ENCODE measurements around the gene E2F1. TPM values are rescaled to one million over a fixed set of nuclear protein-coding genes. Genes with fewer than 3 reads are reported as not detected.

The E2F1 gene
- polyA plus RNA-seq, 3 donors from 2014 or later, result 1.5 to 2.5 (median 1.8) TPM

GRCh38 chr20:33669873-33670640 is 16.1 kb downstream of the E2F1 start:
- no peak for DNase-seq

GRCh38 chr20:33669224-33669623 is 17.0 kb downstream of the E2F1 start:
- Mint-ChIP-seq H3K36me3 (no peaks in the 10 kb centered on the region), H3K9me3 (no peaks in the 10 kb centered on the region), H3K27ac (peak overlapping the region in 2 of 6 donors; percentile 19 to 74), H3K4me3 (no peak overlapping the region), H3K4me1 (peaks cover 38% of the 10 kb centered on the region in 2 donors), H3K27me3 (ENCODE audit: low read depth in 3 of 3) (peaks cover 3 to 5% (median 4%) of the 10 kb centered on the region in 3 donors)
- no peak for DNase-seq

More at GRCh38 chr20:33669873-33670640, 16.1 kb downstream of the E2F1 start:
- Mint-ChIP-seq H3K27me3 (ENCODE audit: low read depth in 3 of 3) (peaks cover 2 to 5% (median 3%) of the 10 kb centered on the region in 3 donors), H3K9me3 (no peaks in the 10 kb centered on the region), H3K36me3 (no peaks in the 10 kb centered on the region), H3K4me1 (peaks cover 34% of the 10 kb centered on the region in 2 donors), H3K27ac (no peak overlapping the region), H3K4me3 (peak overlapping the region in 1 of 5 donors; percentile 34)

- H3K27me3 Mint-ChIP-seq (ENCODE audit: low read depth in 3 of 3), result peaks cover 2 to 6% (median 4%) of the 10 kb centered on the region in 3 donors
- no peak for DNase-seq
- no peaks in the 10 kb centered on the region for H3K9me3 Mint-ChIP-seq
- H3K4me3 Mint-ChIP-seq, result peak overlapping the region; percentile 52 to 85 (median 77)
- H3K36me3 Mint-ChIP-seq, result no peaks in the 10 kb centered on the region
- H3K27ac Mint-ChIP-seq, result peak overlapping the region in 4 of 6 donors; percentile 42 to 74 (median 60)
- H3K4me1 Mint-ChIP-seq, result peaks cover 38 to 39% of the 10 kb centered on the region in 2 donors
Measured at GRCh38 chr20:33668466-33669155, 17.6 kb downstream of the E2F1 start.

- H3K27me3 Mint-ChIP-seq (ENCODE audit: low read depth in 3 of 3), result peaks cover 3 to 7% (median 4%) of the 10 kb centered on the region in 3 donors
- H3K4me3 Mint-ChIP-seq, result peak overlapping the region; percentile 76 to 95 (median 79)
- no peaks in the 10 kb centered on the region for H3K9me3 Mint-ChIP-seq
- peak; percentile 75 to 80 (median 79) for DNase-seq
- peaks cover 35 to 41% of the 10 kb centered on the region in 2 donors for H3K4me1 Mint-ChIP-seq
- peak overlapping the region in 5 of 6 donors; percentile 40 to 78 (median 65) for H3K27ac Mint-ChIP-seq
- no peaks in the 10 kb centered on the region for H3K36me3 Mint-ChIP-seq
Measured at GRCh38 chr20:33667676-33668465, 18.3 kb downstream of the E2F1 start.

- DNase-seq, result peak; percentile 47 to 54 (median 54)
- Mint-ChIP-seq H3K4me3 (peak overlapping the region; percentile 76 to 95 (median 79)), H3K36me3 (no peaks in the 10 kb centered on the region)
Measured at GRCh38 chr20:33667245-33667675, 18.9 kb downstream of the E2F1 start.

GRCh38 chr20:33666293-33667244 is 19.6 kb downstream of the E2F1 start, which contains the start of gene ACTL10:
TSS of gene ACTL10 (plus strand) at chr20:33666943. CDS start at chr20:33667498, 555 bp downstream.
- peak within 1 kb of the TSS; percentile 88 to 98 (median 95) for H3K27ac Mint-ChIP-seq
- peak; percentile 87 to 91 (median 87) for DNase-seq
- no peaks in the 10 kb centered on the region for H3K9me3 Mint-ChIP-seq
- no peaks in the 10 kb centered on the region for H3K36me3 Mint-ChIP-seq
- H3K27me3 Mint-ChIP-seq (ENCODE audit: low read depth in 3 of 3), result peaks cover 5 to 10% (median 8%) of the 10 kb centered on the region in 3 donors
- peaks cover 39 to 45% of the 10 kb centered on the region in 2 donors for H3K4me1 Mint-ChIP-seq
- peak within 1 kb of the TSS; percentile 95 to 99 (median 98) for H3K4me3 Mint-ChIP-seq

More at GRCh38 chr20:33667245-33667675, 18.9 kb downstream of the E2F1 start:
- no peaks in the 10 kb centered on the region for H3K9me3 Mint-ChIP-seq
- peaks cover 5 to 10% (median 7%) of the 10 kb centered on the region in 3 donors for H3K27me3 Mint-ChIP-seq (ENCODE audit: low read depth in 3 of 3)
- H3K27ac Mint-ChIP-seq, result peak overlapping the region in 4 of 6 donors; percentile 40 to 78 (median 72)
- peaks cover 39 to 45% of the 10 kb centered on the region in 2 donors for H3K4me1 Mint-ChIP-seq

- Mint-ChIP-seq H3K36me3 (no peaks in the 10 kb centered on the region), H3K27me3 (ENCODE audit: low read depth in 3 of 3) (peaks cover 5 to 10% (median 7%) of the 10 kb centered on the region in 3 donors), H3K4me1 (peaks cover 39 to 45% of the 10 kb centered on the region in 2 donors), H3K4me3 (peak overlapping the region; percentile 76 to 87 (median 85)), H3K9me3 (no peaks in the 10 kb centered on the region), H3K27ac (peak overlapping the region; percentile 82 to 94 (median 92))
- DNase-seq, result no peak
Measured at GRCh38 chr20:33664762-33665144, 21.4 kb downstream of the E2F1 start.

GRCh38 chr20:33664085-33664761 is 22.0 kb downstream of the E2F1 start:
- no peaks in the 10 kb centered on the region for H3K36me3 Mint-ChIP-seq
- H3K9me3 Mint-ChIP-seq, result no peaks in the 10 kb centered on the region
- peak overlapping the region; percentile 76 to 87 (median 85) for H3K4me3 Mint-ChIP-seq
- no peak for DNase-seq
- H3K4me1 Mint-ChIP-seq, result peaks cover 39 to 45% of the 10 kb centered on the region in 2 donors
- H3K27ac Mint-ChIP-seq, result peak overlapping the region; percentile 82 to 94 (median 92)
- peaks cover 5 to 10% (median 7%) of the 10 kb centered on the region in 3 donors for H3K27me3 Mint-ChIP-seq (ENCODE audit: low read depth in 3 of 3)

GRCh38 chr20:33663161-33664084 is 22.8 kb downstream of the E2F1 start:
- H3K27ac Mint-ChIP-seq, result peak overlapping the region; percentile 82 to 94 (median 92)
- no peaks in the 10 kb centered on the region for H3K36me3 Mint-ChIP-seq
- DNase-seq, result peak; percentile 85 to 88 (median 88)
- peaks cover 39 to 42% of the 10 kb centered on the region in 2 donors for H3K4me1 Mint-ChIP-seq
- H3K4me3 Mint-ChIP-seq, result peak overlapping the region; percentile 76 to 87 (median 85)
- no peaks in the 10 kb centered on the region for H3K9me3 Mint-ChIP-seq
- peaks cover 5 to 10% (median 7%) of the 10 kb centered on the region in 3 donors for H3K27me3 Mint-ChIP-seq (ENCODE audit: low read depth in 3 of 3)

GRCh38 chr20:33662172-33662571 is 24.0 kb downstream of the E2F1 start, which contains the start of gene C20orf144:
TSS of gene C20orf144 (plus strand) at chr20:33662327. CDS start at chr20:33662346, 19 bp downstream.
- DNase-seq, result no peak
- H3K27me3 Mint-ChIP-seq (ENCODE audit: low read depth in 3 of 3), result peaks cover 5 to 10% (median 7%) of the 10 kb centered on the region in 3 donors
- H3K4me1 Mint-ChIP-seq, result peaks cover 34 to 38% of the 10 kb centered on the region in 2 donors
- H3K9me3 Mint-ChIP-seq, result no peaks in the 10 kb centered on the region
- H3K4me3 Mint-ChIP-seq, result peak within 1 kb of the TSS; percentile 76 to 87 (median 85)
- H3K36me3 Mint-ChIP-seq, result no peaks in the 10 kb centered on the region
- peak within 1 kb of the TSS; percentile 82 to 92 (median 90) for H3K27ac Mint-ChIP-seq

- no peak for DNase-seq
- H3K4me3 Mint-ChIP-seq, result no peak overlapping the region
- no peaks in the 10 kb centered on the region for H3K9me3 Mint-ChIP-seq
- H3K4me1 Mint-ChIP-seq, result peaks cover 26% of the 10 kb centered on the region in 2 donors
- no peaks in the 10 kb centered on the region for H3K36me3 Mint-ChIP-seq
- peaks cover 3 to 7% (median 7%) of the 10 kb centered on the region in 3 donors for H3K27me3 Mint-ChIP-seq (ENCODE audit: low read depth in 3 of 3)
- peak overlapping the region in 1 of 6 donors; percentile 62 for H3K27ac Mint-ChIP-seq
Measured at GRCh38 chr20:33660685-33661058, 25.5 kb downstream of the E2F1 start.
